ENCODE measurements around the gene EFCC1.

DNA sequence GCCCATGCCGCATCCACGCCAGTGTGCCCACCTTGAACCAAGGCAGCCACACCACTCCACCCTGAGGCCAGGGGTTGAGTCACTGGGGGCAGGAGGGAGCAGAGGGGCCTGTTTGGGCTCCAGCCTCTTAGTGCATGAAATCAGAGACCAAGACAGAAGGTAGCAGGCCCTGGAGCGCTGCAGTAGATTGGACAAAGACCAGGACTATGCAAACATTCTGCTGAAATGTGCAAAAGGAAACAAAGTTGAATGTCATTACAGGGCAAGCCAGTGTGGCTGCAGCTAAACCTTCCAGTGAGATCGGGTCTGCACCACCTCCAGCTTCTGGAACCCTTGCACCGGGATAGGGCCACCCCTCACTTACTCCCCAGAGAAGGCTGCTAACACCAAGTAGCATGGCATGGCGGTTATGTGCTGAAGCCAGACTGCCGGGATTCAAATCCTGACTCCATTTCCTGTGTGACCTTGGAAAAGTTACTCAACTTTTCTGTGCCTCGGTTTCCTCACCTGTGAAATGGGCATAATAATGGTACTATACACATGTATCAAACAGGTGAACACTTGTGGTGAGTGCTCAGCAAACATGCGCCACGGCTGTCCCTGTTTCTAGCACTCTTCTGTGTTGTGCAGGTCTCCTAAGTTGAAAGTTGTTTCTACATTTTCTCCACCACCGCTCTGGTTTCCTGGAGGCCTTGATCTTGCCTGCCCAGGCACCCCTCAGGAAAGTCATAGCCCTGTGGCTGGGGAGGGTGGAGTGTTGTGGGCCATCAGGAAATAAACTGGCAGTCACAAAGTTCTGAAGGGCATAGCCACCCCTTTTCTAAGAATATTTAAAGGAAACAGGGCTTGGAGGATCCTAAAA lies 34.5 kb downstream of the EFCC1 start:
- TF ChIP-seq GATA2 (IDR thresholded peaks at IDR 0.05; ENCODE audit: low read depth, low read length) = no peak
- TF ChIP-seq GATA3 (IDR thresholded peaks at IDR 0.05; ENCODE audit: low read depth, low read length) = no peak

All from SH-SY5Y (cell line).